ENCODE data around the gene RASGRP4.
"Not testable (repeated sequence)": the region's sequence is repeated elsewhere in the genome, so short reads cannot be mapped to it uniquely, and the experiment has no call there.

DNA sequence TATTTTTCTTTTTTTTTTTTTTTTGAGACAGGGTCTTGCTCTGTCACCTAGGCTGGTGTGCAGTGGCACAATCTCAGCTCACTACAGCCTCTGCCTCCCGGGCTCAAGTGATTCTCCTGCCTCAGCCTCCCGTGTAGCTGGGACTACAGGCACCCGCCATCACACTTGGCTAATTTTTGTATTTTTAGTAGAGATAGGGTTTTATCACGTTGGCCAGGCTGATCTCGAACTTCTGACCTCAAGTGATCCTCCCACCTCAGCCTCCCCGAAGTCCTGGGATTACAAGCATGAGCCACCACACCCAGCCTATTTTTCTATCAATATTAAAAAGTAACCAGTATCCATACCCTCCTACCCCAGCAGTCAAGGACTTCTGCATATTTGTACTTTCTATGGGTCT, 15.6 kb downstream of the RASGRP4 start:
- TF ChIP-seq, protein P1, sequence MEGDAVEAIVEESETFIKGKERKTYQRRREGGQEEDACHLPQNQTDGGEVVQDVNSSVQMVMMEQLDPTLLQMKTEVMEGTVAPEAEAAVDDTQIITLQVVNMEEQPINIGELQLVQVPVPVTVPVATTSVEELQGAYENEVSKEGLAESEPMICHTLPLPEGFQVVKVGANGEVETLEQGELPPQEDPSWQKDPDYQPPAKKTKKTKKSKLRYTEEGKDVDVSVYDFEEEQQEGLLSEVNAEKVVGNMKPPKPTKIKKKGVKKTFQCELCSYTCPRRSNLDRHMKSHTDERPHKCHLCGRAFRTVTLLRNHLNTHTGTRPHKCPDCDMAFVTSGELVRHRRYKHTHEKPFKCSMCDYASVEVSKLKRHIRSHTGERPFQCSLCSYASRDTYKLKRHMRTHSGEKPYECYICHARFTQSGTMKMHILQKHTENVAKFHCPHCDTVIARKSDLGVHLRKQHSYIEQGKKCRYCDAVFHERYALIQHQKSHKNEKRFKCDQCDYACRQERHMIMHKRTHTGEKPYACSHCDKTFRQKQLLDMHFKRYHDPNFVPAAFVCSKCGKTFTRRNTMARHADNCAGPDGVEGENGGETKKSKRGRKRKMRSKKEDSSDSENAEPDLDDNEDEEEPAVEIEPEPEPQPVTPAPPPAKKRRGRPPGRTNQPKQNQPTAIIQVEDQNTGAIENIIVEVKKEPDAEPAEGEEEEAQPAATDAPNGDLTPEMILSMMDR (IDR thresholded peaks at IDR 0.05; ENCODE audit: low read length), result not testable (repeated sequence)
- TF ChIP-seq EZH2 (IDR thresholded peaks at IDR 0.05; ENCODE audit: borderline replicate concordance, low read length), result not testable (repeated sequence)
